Hematopoietic multipotent progenitor cell treated with erythropoietin and hydrocortisone succinate and interleukin-3 and kit ligand, for 15 days (in vitro differentiated cells): Measurements from ENCODE around the gene TXNDC16.
"Not testable (repeated sequence)": the region's sequence is repeated elsewhere in the genome, so short reads cannot be mapped to it uniquely, and the experiment has no call there.

Experiments
- DNase-seq: peaks from one replicate; pipeline ENCODE4 v3.0.0-alpha.2; 2015; ENCODE audit warnings: low spot score

The TXNDC16 gene

GRCh38 chr14:52552063-52552988 lies at the start of gene TXNDC16, which contains the start of gene GPR137C:
Gene TXNDC16, minus strand, starts transcription at chr14:52552505. Its CDS starts 8,948 bp downstream, at chr14:52543557.
Gene GPR137C, plus strand, starts transcription at chr14:52552836. Its CDS starts 312 bp downstream, at chr14:52553148.
- DNase-seq, result peak; percentile 100

GRCh38 chr14:52599974-52600373 lies 47.7 kb upstream of the TXNDC16 start:
- DNase-seq, result no peak

- DNase-seq, result no peak
Observed at GRCh38 chr14:52598568-52598967, 46.3 kb upstream of the TXNDC16 start.

GRCh38 chr14:52596861-52597260 lies 44.6 kb upstream of the TXNDC16 start:
- DNase-seq, result no peak

- no peak for DNase-seq
Observed at GRCh38 chr14:52596320-52596719, 44.0 kb upstream of the TXNDC16 start.

GRCh38 chr14:52590318-52590717 lies 38.0 kb upstream of the TXNDC16 start:
- no peak for DNase-seq

GRCh38 chr14:52589646-52590045 lies 37.3 kb upstream of the TXNDC16 start:
- no peak for DNase-seq

- DNase-seq, result no peak
Observed at GRCh38 chr14:52583544-52583943, 31.2 kb upstream of the TXNDC16 start.

- DNase-seq, result no peak
Observed at GRCh38 chr14:52575858-52576257, 23.6 kb upstream of the TXNDC16 start.

GRCh38 chr14:52568454-52568853 lies 16.1 kb upstream of the TXNDC16 start:
- DNase-seq, result not testable (repeated sequence)

GRCh38 chr14:52563120-52563519 lies 10.8 kb upstream of the TXNDC16 start:
- no peak for DNase-seq

- DNase-seq, result no peak
Observed at GRCh38 chr14:52558688-52559087, 6.4 kb upstream of the TXNDC16 start.

- DNase-seq, result peak; percentile 85
Observed at GRCh38 chr14:52553671-52554575, 1.6 kb upstream of the TXNDC16 start.

GRCh38 chr14:52553002-52553670 lies 831 bp upstream of the TXNDC16 start:
- DNase-seq, result peak; percentile 24

GRCh38 chr14:52551696-52552062 lies 626 bp downstream of the TXNDC16 start:
- DNase-seq, result peak; percentile 52

GRCh38 chr14:52551205-52551604 lies 1.1 kb downstream of the TXNDC16 start:
- no peak for DNase-seq

GRCh38 chr14:52550661-52551060 lies 1.6 kb downstream of the TXNDC16 start:
- no peak for DNase-seq

GRCh38 chr14:52547526-52547925 lies 4.8 kb downstream of the TXNDC16 start:
- DNase-seq, result no peak

- no peak for DNase-seq
Observed at GRCh38 chr14:52547027-52547426, 5.3 kb downstream of the TXNDC16 start.

- no peak for DNase-seq
Observed at GRCh38 chr14:52546318-52546670, 6.0 kb downstream of the TXNDC16 start.

- no peak for DNase-seq
Observed at GRCh38 chr14:52545584-52546317, 6.6 kb downstream of the TXNDC16 start.
